Smooth muscle cell (in vitro differentiated cells): ENCODE data around the gene RAG1. TPM values are rescaled to one million over a fixed set of nuclear protein-coding genes. Genes with fewer than 3 reads are reported as not detected.
A peak's percentile ranks its signal among the peaks of the same experiment; 100 is the strongest.

Experiments used
- DNase-seq: peaks from one replicate; lab custom pipeline; 2025; ENCODE audit not compliant: unreplicated experiment; lab: John Stamatoyannopoulos, UW
- H2AFZ ChIP-seq: fragments of 200-600 bp; sonication (generic); 2 replicates; pipeline ENCODE4 v1.6.0; 2016; ENCODE audit warnings: antibody characterized with exemption, low read depth, mild to moderate bottlenecking
- H3F3A ChIP-seq: fragments of 200-600 bp; sonication (generic); 2 replicates; pipeline ENCODE4 v1.6.0; 2017; ENCODE audit warnings: antibody characterized with exemption, low read depth
- H3K27ac ChIP-seq: fragments of 200-600 bp; sonication (generic); 2 replicates; pipeline ENCODE4 v1.5.1; 2016; ENCODE audit warnings: low read depth, mild to moderate bottlenecking
- H3K27me3 ChIP-seq: fragments of 200-600 bp; sonication (generic); 2 replicates; pipeline ENCODE4 v1.6.1; 2016; ENCODE audit warnings: low read depth, mild to moderate bottlenecking
- H3K36me3 ChIP-seq: fragments of 200-600 bp; sonication (generic); 2 replicates; pipeline ENCODE4 v1.5.1; 2016; ENCODE audit warnings: low read depth
- H3K4me1 ChIP-seq: fragments of 200-600 bp; sonication (generic); 2 replicates; pipeline ENCODE4 v1.5.1; 2016; ENCODE audit warnings: low read depth
- H3K4me2 ChIP-seq: fragments of 200-600 bp; sonication (generic); 2 replicates; pipeline ENCODE4 v1.6.0; 2016; ENCODE audit warnings: mild to moderate bottlenecking
- H3K4me3 ChIP-seq: fragments of 200-600 bp; sonication (generic); 2 replicates; pipeline ENCODE4 v1.5.1; 2016; ENCODE audit warnings: mild to moderate bottlenecking
- H3K79me2 ChIP-seq: fragments of 200-600 bp; sonication (generic); 2 replicates; pipeline ENCODE4 v1.6.0; 2016; ENCODE audit warnings: low read depth, mild to moderate bottlenecking
- H3K9ac ChIP-seq: fragments of 200-600 bp; sonication (generic); 2 replicates; pipeline ENCODE4 v1.6.0; 2016; ENCODE audit warnings: low read depth
- H3K9me3 ChIP-seq: fragments of 200-600 bp; sonication (generic); replicated peaks from 2 replicates; pipeline ENCODE4 v1.5.1; 2016; ENCODE audit warnings: low read depth
- H4K20me1 ChIP-seq: fragments of 200-600 bp; sonication (generic); 2 replicates; pipeline ENCODE4 v1.6.0; 2016; ENCODE audit warnings: low read depth
- WGBS: methylation state at CpG from one replicate; pipeline ENCODE4 v1.1.7; 2016; ENCODE audit warnings: low lambda C conversion rate; 5-methylcytosine and 5-hydroxymethylcytosine counted together
- polyA plus RNA-seq: library from polyadenylated mRNA; unstranded; fragments of >200 nt; fragmentation: Nextera tagmentation; extraction: Ambion mirVana; gene quantifications from 2 replicates; pipeline ENCODE4 v1.2.1, GENCODE V29; 2016
- total RNA-seq: library from RNA; depleted of rRNA; stranded (reverse); fragments of >200 nt; gene quantifications from 2 replicates; pipeline ENCODE4 v1.2.3, GENCODE V29; 2014
- TF ChIP-seq, protein P1 (sequence below): fragments of 200-600 bp; sonication (generic); IDR thresholded peaks from 2 replicates; pipeline ENCODE4 v1.5.1; 2017; ENCODE audit warnings: borderline replicate concordance, mild to moderate bottlenecking, antibody characterized with exemption; ENCODE audit not compliant: insufficient read depth, poor library complexity, severe bottlenecking

RAG1 gene
- total and polyA plus RNA-seq, 2 experiments from 2014 or later: 1.7 to 2.7 TPM

DNA sequence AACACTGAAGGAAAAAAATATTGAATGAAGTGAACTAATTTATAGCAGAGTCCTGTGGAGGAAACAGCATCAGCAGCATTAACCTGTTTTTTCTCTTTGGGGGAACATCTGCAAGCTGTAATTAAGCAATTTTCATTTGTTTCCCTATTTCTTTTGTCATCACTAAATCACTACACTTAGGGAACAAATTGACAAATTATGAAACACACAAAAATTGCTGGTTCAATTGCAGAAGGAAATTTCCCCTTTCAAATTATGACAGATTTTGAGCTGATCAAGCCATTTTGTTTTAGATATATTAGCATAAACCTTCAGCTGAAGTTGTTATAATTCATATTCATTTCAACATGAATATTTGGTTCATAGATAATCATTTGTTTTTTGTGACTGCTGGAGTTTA lies 52.4 kb downstream of the RAG1 start:
- Histone ChIP-seq H3K9me3 (no peaks in the 10 kb centered on the region), H4K20me1 (no peaks in the 10 kb centered on the region), H3K4me3 (no peak overlapping the region), H3K4me2 (no peak overlapping the region), H3K36me3 (no peaks in the 10 kb centered on the region), H3K27ac (no peak overlapping the region), H3K79me2 (no peaks in the 10 kb centered on the region), H3K9ac (no peak overlapping the region), H3F3A (no peaks in the 10 kb centered on the region), H2AFZ (no peak overlapping the region), H3K27me3 (no peaks in the 10 kb centered on the region), H3K4me1 (no peaks in the 10 kb centered on the region)
- TF ChIP-seq, protein P1, sequence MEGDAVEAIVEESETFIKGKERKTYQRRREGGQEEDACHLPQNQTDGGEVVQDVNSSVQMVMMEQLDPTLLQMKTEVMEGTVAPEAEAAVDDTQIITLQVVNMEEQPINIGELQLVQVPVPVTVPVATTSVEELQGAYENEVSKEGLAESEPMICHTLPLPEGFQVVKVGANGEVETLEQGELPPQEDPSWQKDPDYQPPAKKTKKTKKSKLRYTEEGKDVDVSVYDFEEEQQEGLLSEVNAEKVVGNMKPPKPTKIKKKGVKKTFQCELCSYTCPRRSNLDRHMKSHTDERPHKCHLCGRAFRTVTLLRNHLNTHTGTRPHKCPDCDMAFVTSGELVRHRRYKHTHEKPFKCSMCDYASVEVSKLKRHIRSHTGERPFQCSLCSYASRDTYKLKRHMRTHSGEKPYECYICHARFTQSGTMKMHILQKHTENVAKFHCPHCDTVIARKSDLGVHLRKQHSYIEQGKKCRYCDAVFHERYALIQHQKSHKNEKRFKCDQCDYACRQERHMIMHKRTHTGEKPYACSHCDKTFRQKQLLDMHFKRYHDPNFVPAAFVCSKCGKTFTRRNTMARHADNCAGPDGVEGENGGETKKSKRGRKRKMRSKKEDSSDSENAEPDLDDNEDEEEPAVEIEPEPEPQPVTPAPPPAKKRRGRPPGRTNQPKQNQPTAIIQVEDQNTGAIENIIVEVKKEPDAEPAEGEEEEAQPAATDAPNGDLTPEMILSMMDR: no peak
- DNase-seq: no peak

DNA sequence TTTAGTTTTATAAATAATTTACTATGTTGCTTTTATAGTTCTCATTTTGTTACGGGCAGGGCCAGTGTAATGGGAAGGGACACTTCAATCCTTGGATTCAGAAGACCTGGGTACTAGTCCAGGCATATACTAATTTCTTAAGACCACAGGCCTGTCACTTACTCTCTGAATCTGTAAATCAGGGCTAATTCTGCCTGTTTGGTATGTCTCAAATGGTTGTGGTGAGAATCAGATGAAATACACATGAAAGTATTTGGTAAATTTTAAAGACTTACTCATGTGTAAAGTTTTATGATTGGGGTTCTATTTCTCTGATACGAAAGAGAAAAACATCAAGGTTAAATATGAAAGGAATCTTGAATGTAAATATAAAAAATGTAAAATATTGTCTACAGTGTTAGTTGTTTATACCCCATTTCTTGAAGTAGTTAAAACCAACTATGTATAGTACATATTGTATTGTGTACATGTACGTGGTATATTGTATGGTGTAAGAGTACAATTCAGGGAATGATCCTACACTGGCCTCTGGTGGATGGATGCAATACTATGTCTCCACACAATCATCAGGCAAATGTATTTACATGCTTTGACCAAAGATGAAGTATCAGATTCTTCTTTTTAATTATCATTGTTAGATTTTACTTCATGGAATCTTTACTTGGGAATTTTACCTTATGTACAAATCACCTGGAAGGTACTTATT lies 54.8 kb downstream of the RAG1 start:
- Histone ChIP-seq H3K27me3 (no peaks in the 10 kb centered on the region), H4K20me1 (no peaks in the 10 kb centered on the region), H3K9me3 (no peaks in the 10 kb centered on the region), H3K4me3 (no peak overlapping the region), H3K9ac (no peak overlapping the region), H3F3A (no peaks in the 10 kb centered on the region), H2AFZ (no peak overlapping the region), H3K4me1 (no peaks in the 10 kb centered on the region), H3K4me2 (no peak overlapping the region), H3K79me2 (no peaks in the 10 kb centered on the region), H3K36me3 (no peaks in the 10 kb centered on the region), H3K27ac (no peak overlapping the region)
- 76% methylated on average over 3 of the region's 3 CpGs for WGBS
- TF ChIP-seq, protein P1: peak; percentile 42
- no peak for DNase-seq

DNA sequence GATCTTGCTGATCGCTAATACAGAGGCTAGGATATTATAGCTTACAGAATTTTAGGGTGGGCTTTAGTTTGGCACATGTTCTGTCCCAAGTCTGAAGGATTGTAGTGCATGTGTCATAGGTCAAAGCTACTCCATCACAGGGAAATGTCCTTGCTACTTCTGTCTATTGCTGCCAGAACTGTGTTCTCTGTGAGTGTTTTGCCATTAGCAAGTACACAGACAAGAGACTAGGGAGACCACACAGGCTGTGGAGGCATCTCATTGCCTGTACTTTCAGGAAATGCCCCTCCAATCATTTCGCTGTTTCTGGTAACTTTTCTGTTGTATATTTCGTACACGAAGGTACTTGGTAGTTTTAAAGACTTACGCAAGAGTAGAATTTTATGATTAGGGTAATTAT lies 55.7 kb downstream of the RAG1 start:
- Histone ChIP-seq H3F3A (no peaks in the 10 kb centered on the region), H3K27ac (no peak overlapping the region), H2AFZ (no peak overlapping the region), H3K27me3 (no peaks in the 10 kb centered on the region), H3K4me3 (no peak overlapping the region), H3K79me2 (no peaks in the 10 kb centered on the region), H3K4me1 (no peaks in the 10 kb centered on the region), H4K20me1 (no peaks in the 10 kb centered on the region), H3K36me3 (no peaks in the 10 kb centered on the region), H3K9me3 (no peaks in the 10 kb centered on the region), H3K4me2 (no peak overlapping the region), H3K9ac (no peak overlapping the region)
- TF ChIP-seq, protein P1: no peak
- DNase-seq: no peak
- 89% methylated on average over 5 of the region's 5 CpGs for WGBS

DNA sequence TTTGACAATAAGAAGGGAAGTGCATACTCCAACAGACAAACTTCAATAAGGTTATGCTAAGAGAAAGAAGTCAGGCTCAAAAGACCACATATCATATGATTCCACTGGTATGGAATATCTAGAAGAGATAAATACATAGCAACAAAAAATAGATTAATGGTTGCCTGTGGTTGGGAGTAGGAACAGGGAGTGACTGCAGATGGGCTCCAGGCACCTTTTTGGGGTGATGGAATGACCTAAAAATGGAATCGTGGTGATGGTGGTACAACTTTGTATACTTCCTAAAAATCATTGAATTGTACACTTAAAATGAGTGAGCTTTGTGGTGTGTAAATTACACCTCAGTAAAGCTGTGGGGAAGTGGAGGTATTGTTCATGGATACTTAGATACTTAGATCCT lies 59.2 kb downstream of the RAG1 start:
- Histone ChIP-seq H3K9me3 (no peaks in the 10 kb centered on the region), H3K36me3 (no peaks in the 10 kb centered on the region), H4K20me1 (no peaks in the 10 kb centered on the region), H3K4me2 (no peak overlapping the region), H3K4me3 (no peak overlapping the region), H3K4me1 (no peaks in the 10 kb centered on the region), H3F3A (no peaks in the 10 kb centered on the region), H3K9ac (no peak overlapping the region), H3K27ac (no peak overlapping the region), H3K27me3 (no peaks in the 10 kb centered on the region), H3K79me2 (no peaks in the 10 kb centered on the region), H2AFZ (no peak overlapping the region)
- WGBS: 91% methylated on average over 1 of the region's 1 CpG
- TF ChIP-seq, protein P1: no peak
- DNase-seq: no peak
